ENCODE results near the gene SNRPB. TPM values are rescaled to one million over a fixed set of nuclear protein-coding genes. Genes with fewer than 3 reads are reported as not detected.

Gene SNRPB
- polyA plus RNA-seq, 3 donors: 136 to 213 (median 183) TPM

GRCh38 chr20:2451939-2452732 lies 18.5 kb downstream of the SNRPB start:
- Mint-ChIP-seq H3K4me3 (no peak overlapping the region), H3K36me3 (no peaks in the 10 kb centered on the region), H3K4me1 (peaks cover 5% of the 10 kb centered on the region), H3K9me3 (peaks cover 0 to 2% (median 0%) of the 10 kb centered on the region in 7 donors), H3K27ac (peak overlapping the region in 1 of 7 donors; percentile 1), H3K27me3 (ENCODE audit: low read depth in 3 of 3) (peaks cover 6 to 16% (median 11%) of the 10 kb centered on the region in 3 donors)
- no peaks in the 10 kb centered on the region for H3K4me1 ChIP-seq (ENCODE audit: control insufficient read depth in 1 of 2, insufficient read depth in 2 of 2, low read length in 2 of 2)
- H3K79me2 ChIP-seq (ENCODE audit: insufficient read depth, low read length): no peaks in the 10 kb centered on the region
- H3K4me2 ChIP-seq (replicated peaks; ENCODE audit: extremely low read depth, low read length, poor library complexity, severe bottlenecking): no peak overlapping the region
- no peak overlapping the region for H3K9ac ChIP-seq (ENCODE audit: insufficient read depth, low read length, poor library complexity, severe bottlenecking)
- peak; percentile 86 for TF ChIP-seq CTCF (IDR thresholded peaks at IDR 0.05)
- DNase-seq: peak; percentile 42 to 58 (median 47)
- H3K9me3 ChIP-seq (replicated peaks in 1 of 2; ENCODE audit: control insufficient read depth in 1 of 2, insufficient read depth in 1 of 2, low read length in 2 of 2): no peaks in the 10 kb centered on the region
- WGBS (ENCODE audit: insufficient coverage): 84% methylated on average over 6 of the region's 8 CpGs
- no peak overlapping the region for H3K4me3 ChIP-seq (replicated peaks in 1 of 3; ENCODE audit: low read depth in 2 of 3, low read length in 3 of 3)
- no peak overlapping the region for H2AFZ ChIP-seq (ENCODE audit: insufficient read depth, low read depth, low read length, poor library complexity, severe bottlenecking)
- intact Hi-C loops (cut with micrococcal nuclease): loop anchor here (2.0 to 10.0 kb wide), 3 partner anchors 157 to 245 kb away; partner anchors contain the start of gene TGM3 (in 1 of the 2)
- H3K36me3 ChIP-seq (replicated peaks in 1 of 2; ENCODE audit: control insufficient read depth in 1 of 2, insufficient read depth in 2 of 2, low read length in 2 of 2): no peaks in the 10 kb centered on the region
- no peak overlapping the region for H3K27ac ChIP-seq (ENCODE audit: low read depth in 1 of 2, low read length in 2 of 2)
- no peaks in the 10 kb centered on the region for H4K20me1 ChIP-seq (ENCODE audit: insufficient read depth, low read length)
- H3K27me3 ChIP-seq (ENCODE audit: control insufficient read depth in 2 of 2, insufficient read depth in 2 of 2, low read length in 2 of 2): peaks cover 4 to 5% of the 10 kb centered on the region in 2 donors

- Histone ChIP-seq H2AFZ (ENCODE audit: insufficient read depth, low read depth, low read length, poor library complexity, severe bottlenecking) (no peak overlapping the region), H3K4me3 (replicated peaks in 1 of 3; ENCODE audit: low read depth in 2 of 3, low read length in 3 of 3) (no peak overlapping the region), H3K36me3 (replicated peaks in 1 of 2; ENCODE audit: control insufficient read depth in 1 of 2, insufficient read depth in 2 of 2, low read length in 2 of 2) (no peaks in the 10 kb centered on the region), H3K4me2 (replicated peaks; ENCODE audit: extremely low read depth, low read length, poor library complexity, severe bottlenecking) (no peak overlapping the region), H4K20me1 (ENCODE audit: insufficient read depth, low read length) (no peaks in the 10 kb centered on the region), H3K27me3 (ENCODE audit: control insufficient read depth in 2 of 2, insufficient read depth in 2 of 2, low read length in 2 of 2) (peaks cover 4 to 5% of the 10 kb centered on the region in 2 donors), H3K9ac (ENCODE audit: insufficient read depth, low read length, poor library complexity, severe bottlenecking) (no peak overlapping the region), H3K9me3 (replicated peaks in 1 of 2; ENCODE audit: control insufficient read depth in 1 of 2, insufficient read depth in 1 of 2, low read length in 2 of 2) (no peaks in the 10 kb centered on the region), H3K4me1 (ENCODE audit: control insufficient read depth in 1 of 2, insufficient read depth in 2 of 2, low read length in 2 of 2) (no peaks in the 10 kb centered on the region), H3K79me2 (ENCODE audit: insufficient read depth, low read length) (no peaks in the 10 kb centered on the region), H3K27ac (ENCODE audit: low read depth in 1 of 2, low read length in 2 of 2) (no peak overlapping the region)
- 94% methylated on average over 5 of the region's 5 CpGs for WGBS (ENCODE audit: insufficient coverage)
- no peak for DNase-seq
- Mint-ChIP-seq H3K36me3 (no peaks in the 10 kb centered on the region), H3K9me3 (peaks cover 0 to 6% (median 1%) of the 10 kb centered on the region in 7 donors), H3K27me3 (ENCODE audit: low read depth in 3 of 3) (peaks cover 6 to 19% (median 11%) of the 10 kb centered on the region in 3 donors), H3K27ac (no peak overlapping the region), H3K4me3 (no peak overlapping the region), H3K4me1 (peaks cover 7% of the 10 kb centered on the region)
- intact Hi-C loops (cut with micrococcal nuclease): loop anchor here (5.0 to 10.0 kb wide), 2 partner anchors 157 to 244 kb away; partner anchors contain the start of gene TGM3 (in 1 of the 2)
- TF ChIP-seq CTCF (IDR thresholded peaks at IDR 0.05): no peak
These were observed 19.2 kb downstream of the SNRPB start for GRCh38 chr20:2451422-2451821.

Measured in CD14-positive monocyte (primary cell).